GM12891 (cell line): ENCODE results near the gene ATG3.
A peak's percentile ranks its signal among the peaks of the same experiment; 100 is the strongest.

Experiments used
- POLR2A ChIP-seq: IDR thresholded peaks from 2 replicates; pipeline ENCODE4 v1.6.1; 2011; ENCODE audit warnings: low read depth, low read length, control low read depth
- POLR2AphosphoS5 ChIP-seq: IDR thresholded peaks from 2 replicates; pipeline ENCODE4 v1.6.1; 2011; ENCODE audit warnings: low read depth, low read length, control low read depth
- POU2F2 ChIP-seq: IDR thresholded peaks from 2 replicates; pipeline ENCODE4 v1.6.1; 2011; ENCODE audit warnings: low read depth, mild to moderate bottlenecking, control low read depth, low read length, moderate library complexity
- SPI1 ChIP-seq: IDR thresholded peaks from 2 replicates; pipeline ENCODE4 v1.6.1; 2011; ENCODE audit warnings: low read depth, low read length, control low read depth
- TAF1 ChIP-seq: IDR thresholded peaks from 2 replicates; pipeline ENCODE4 v1.6.1; 2011; ENCODE audit warnings: low read depth, low read length, control low read depth

GRCh38 chr3:112508860-112509259 lies 52.9 kb downstream of the ATG3 start:
- TF ChIP-seq POLR2A (no peak), POLR2AphosphoS5 (no peak), POU2F2 (no peak), SPI1 (peak; percentile 37), TAF1 (no peak)
